RWPE2 (cell line): Measurements from ENCODE around the gene GRK5.

Source experiments
- ATAC-seq: fragments of 200-7000 bp; cut with Tn5 transposase; 3 replicates; pipeline ENCODE4 v1.9.1; 2021; ENCODE audit warnings: low read depth
- DNase-seq: peaks from one replicate; pipeline ENCODE4 v3.0.0-alpha.2; 2020; ENCODE audit warnings: low spot score
- H3K27ac ChIP-seq: fragments of 450-650 bp; 2 replicates; pipeline ENCODE4 v1.5.1; 2017; ENCODE audit warnings: mild to moderate bottlenecking; ENCODE audit not compliant: poor library complexity, severe bottlenecking
- H3K27me3 ChIP-seq: fragments of 250-450 bp; sonication (Bioruptor Pico); 2 replicates; pipeline ENCODE4 v1.5.1; 2021; ENCODE audit warnings: mild to moderate bottlenecking, moderate library complexity; ENCODE audit not compliant: insufficient read depth, poor library complexity, severe bottlenecking
- H3K36me3 ChIP-seq: fragments of 250-450 bp; sonication (Bioruptor Pico); 2 replicates; pipeline ENCODE4 v1.5.1; 2020; ENCODE audit warnings: low read depth, mild to moderate bottlenecking, moderate library complexity
- H3K4me1 ChIP-seq: fragments of 250-450 bp; sonication (Bioruptor Pico); 2 replicates; pipeline ENCODE4 v1.5.1; 2021; ENCODE audit warnings: mild to moderate bottlenecking, moderate library complexity; ENCODE audit not compliant: insufficient read depth, poor library complexity, severe bottlenecking
- H3K4me3 ChIP-seq: fragments of 250-450 bp; sonication (Bioruptor Pico); 2 replicates; pipeline ENCODE4 v1.5.1; 2021; ENCODE audit warnings: mild to moderate bottlenecking, moderate library complexity; ENCODE audit not compliant: severe bottlenecking
- H3K9me3 ChIP-seq: fragments of 250-450 bp; sonication (Bioruptor Pico); 2 replicates; pipeline ENCODE4 v1.5.1; 2021; ENCODE audit warnings: mild to moderate bottlenecking, moderate library complexity; ENCODE audit not compliant: severe bottlenecking
- TF ChIP-seq, protein P1 (sequence below): fragments of 450-650 bp; IDR thresholded peaks from one replicate; pipeline ENCODE4 v1.5.1; 2017; ENCODE audit warnings: mild to moderate bottlenecking, moderate library complexity; ENCODE audit not compliant: poor library complexity, severe bottlenecking

GRK5 gene

DNA sequence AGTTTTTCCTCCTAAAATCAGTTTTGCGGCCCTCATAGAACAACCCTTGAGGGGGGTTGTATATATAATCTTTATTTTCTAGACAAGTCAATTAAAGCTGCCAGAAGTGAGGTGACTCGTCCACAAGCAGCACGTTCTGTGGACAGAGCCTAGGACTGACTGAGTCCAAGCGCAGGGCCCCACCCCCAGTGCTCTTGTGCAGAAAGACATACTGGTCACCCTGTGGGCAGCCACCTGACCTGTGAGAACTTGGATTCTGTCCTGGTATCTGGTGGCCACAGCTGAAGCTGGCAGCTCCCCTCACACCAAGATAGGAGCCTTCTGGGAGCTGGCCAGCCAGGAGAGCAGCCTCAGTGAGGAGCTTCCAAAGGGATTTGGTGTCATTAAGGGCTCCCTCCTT, 89.3 kb downstream of the GRK5 start:
- no peak overlapping the region for H3K27ac ChIP-seq
- DNase-seq (no peak), ATAC-seq (no peak)
- TF ChIP-seq, protein P1, sequence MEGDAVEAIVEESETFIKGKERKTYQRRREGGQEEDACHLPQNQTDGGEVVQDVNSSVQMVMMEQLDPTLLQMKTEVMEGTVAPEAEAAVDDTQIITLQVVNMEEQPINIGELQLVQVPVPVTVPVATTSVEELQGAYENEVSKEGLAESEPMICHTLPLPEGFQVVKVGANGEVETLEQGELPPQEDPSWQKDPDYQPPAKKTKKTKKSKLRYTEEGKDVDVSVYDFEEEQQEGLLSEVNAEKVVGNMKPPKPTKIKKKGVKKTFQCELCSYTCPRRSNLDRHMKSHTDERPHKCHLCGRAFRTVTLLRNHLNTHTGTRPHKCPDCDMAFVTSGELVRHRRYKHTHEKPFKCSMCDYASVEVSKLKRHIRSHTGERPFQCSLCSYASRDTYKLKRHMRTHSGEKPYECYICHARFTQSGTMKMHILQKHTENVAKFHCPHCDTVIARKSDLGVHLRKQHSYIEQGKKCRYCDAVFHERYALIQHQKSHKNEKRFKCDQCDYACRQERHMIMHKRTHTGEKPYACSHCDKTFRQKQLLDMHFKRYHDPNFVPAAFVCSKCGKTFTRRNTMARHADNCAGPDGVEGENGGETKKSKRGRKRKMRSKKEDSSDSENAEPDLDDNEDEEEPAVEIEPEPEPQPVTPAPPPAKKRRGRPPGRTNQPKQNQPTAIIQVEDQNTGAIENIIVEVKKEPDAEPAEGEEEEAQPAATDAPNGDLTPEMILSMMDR: no peak
- H3K4me1 ChIP-seq: no peaks in the 10 kb centered on the region
- H3K9me3 ChIP-seq: no peaks in the 10 kb centered on the region
- H3K4me3 ChIP-seq: no peak overlapping the region
- H3K27me3 ChIP-seq: no peaks in the 10 kb centered on the region
- H3K36me3 ChIP-seq: no peaks in the 10 kb centered on the region

DNA sequence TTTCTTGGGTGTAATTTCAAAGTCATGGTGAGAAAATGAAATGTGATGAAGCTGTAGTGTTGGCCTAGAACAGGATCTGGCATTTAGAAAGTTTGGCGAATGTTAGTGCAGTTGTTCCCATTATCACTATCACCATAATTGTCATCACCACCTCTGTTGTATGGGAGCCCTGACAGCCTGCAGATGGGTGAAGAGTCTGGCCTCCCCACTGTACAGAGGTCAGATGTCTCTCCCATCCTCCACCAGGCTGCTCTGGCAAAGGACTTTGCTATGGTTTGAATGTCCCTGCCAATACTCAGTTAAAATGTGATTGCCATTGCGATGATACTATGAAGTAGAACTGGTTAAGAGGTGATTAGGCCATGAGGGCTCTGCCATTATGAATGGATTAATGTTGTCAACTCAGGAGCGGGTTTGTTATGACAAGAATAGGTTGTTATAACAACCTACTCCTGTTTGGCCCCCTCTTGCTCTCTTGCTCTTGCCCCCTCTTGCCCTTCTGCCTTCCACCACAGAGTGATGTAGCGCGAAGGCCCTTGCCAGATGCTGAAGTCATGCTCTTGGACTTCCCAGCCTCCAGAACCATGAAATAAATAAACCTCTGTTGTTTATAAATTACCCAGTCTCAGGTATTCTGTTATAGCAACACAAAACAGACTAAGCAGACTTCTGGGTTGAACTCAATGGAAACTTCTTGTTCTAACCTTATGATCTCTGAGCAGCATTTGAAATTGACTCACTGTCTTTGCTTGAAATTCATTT, 90.0 kb downstream of the GRK5 start:
- no peaks in the 10 kb centered on the region for H3K27me3 ChIP-seq
- no peaks in the 10 kb centered on the region for H3K9me3 ChIP-seq
- H3K27ac ChIP-seq: no peak overlapping the region
- DNase-seq (no peak), ATAC-seq (no peak)
- TF ChIP-seq, protein P1: no peak
- no peak overlapping the region for H3K4me3 ChIP-seq
- no peaks in the 10 kb centered on the region for H3K36me3 ChIP-seq
- H3K4me1 ChIP-seq: no peaks in the 10 kb centered on the region

DNA sequence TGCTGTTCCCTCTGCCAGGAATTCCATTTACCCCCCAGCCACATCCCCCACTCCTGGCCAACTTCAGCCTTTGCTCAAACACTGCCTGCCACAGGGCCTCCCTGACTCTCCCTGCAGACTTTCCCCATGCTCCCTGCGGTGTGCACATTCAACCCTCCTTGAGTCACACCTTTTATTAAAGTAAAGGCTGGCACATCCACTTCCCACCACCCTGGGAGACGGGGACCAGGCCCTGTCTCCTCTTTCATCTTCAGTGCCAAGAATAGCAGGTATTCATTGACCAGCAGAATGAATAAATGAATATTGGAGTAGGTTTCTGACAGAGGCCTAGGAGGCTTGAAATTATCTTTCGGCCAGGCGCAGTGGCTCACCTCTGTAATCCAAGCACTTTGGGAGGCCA, 91.4 kb downstream of the GRK5 start:
- Histone ChIP-seq H3K36me3 (no peaks in the 10 kb centered on the region), H3K27me3 (no peaks in the 10 kb centered on the region), H3K4me3 (no peak overlapping the region), H3K27ac (no peak overlapping the region), H3K9me3 (no peaks in the 10 kb centered on the region), H3K4me1 (peaks cover 3% of the 10 kb centered on the region)
- ATAC-seq (no peak), DNase-seq (no peak)
- TF ChIP-seq, protein P1: no peak

DNA sequence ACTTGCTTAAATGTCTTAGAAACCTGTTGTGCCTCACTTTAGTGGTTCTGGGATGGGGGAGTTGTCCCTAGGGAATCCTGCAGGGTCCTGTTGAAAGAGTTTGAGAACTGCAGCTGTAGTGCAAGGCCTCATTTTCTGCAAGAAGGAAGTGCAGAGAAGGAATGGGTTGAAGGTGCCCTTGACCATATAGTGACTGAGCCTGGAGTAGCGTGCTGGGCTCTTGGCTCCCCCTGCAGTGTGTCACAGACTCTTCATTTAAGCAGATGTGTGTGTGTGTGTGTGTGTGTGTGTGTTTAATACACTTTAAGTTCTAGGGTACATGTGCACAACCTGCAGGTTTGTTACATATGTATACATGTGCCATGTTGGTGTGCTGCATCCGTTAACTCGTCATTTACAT, 92.2 kb downstream of the GRK5 start:
- Histone ChIP-seq H3K36me3 (no peaks in the 10 kb centered on the region), H3K27me3 (no peaks in the 10 kb centered on the region), H3K4me1 (peaks cover 4% of the 10 kb centered on the region), H3K9me3 (no peaks in the 10 kb centered on the region), H3K4me3 (no peak overlapping the region), H3K27ac (no peak overlapping the region)
- ATAC-seq (no peak), DNase-seq (no peak)
- TF ChIP-seq, protein P1: no peak

DNA sequence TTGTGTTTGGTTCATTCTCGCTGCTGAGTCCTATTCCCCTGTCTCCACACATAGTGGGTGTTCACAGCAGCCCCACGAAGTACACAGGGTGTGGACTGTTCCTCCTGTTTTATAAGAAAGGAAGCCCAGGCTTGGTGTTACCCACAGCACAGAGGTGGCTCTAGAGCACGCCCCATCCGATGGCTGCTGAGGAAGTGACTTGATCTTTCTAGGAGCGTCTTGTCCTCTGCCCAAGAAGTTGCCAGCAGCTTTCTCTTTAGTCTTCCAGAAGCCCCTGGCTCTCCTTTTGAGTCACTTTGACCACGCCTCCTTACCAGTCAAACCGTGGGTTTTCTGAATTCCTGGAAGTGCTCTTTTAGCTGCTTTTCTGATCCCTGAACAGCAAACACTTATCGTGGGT, 94.0 kb downstream of the GRK5 start:
- DNase-seq (no peak), ATAC-seq (no peak)
- Histone ChIP-seq H3K9me3 (no peaks in the 10 kb centered on the region), H3K4me1 (peaks cover 9% of the 10 kb centered on the region), H3K27me3 (no peaks in the 10 kb centered on the region), H3K36me3 (no peaks in the 10 kb centered on the region), H3K27ac (no peak overlapping the region), H3K4me3 (no peak overlapping the region)
- TF ChIP-seq, protein P1: no peak
